Measurements from ENCODE around the gene ZNF683.

The ZNF683 gene

GRCh38 chr1:26324550-26324949 lies 48.0 kb downstream of the ZNF683 start:
- no peak overlapping the region for H3K4me3 ChIP-seq (ENCODE audit: low read depth, low read length)
- no peak for DNase-seq (ENCODE audit: low read depth)
- no peak for TF ChIP-seq POLR2A (IDR thresholded peaks at IDR 0.05; ENCODE audit: extremely low read depth, insufficient read length)
- TF ChIP-seq CTCF (IDR thresholded peaks at IDR 0.05; ENCODE audit: low read depth, low read length) = no peak
- TF ChIP-seq MYC (IDR thresholded peaks at IDR 0.05; ENCODE audit: low read depth, low read length) = no peak
- no peak for TF ChIP-seq MAX (IDR thresholded peaks at IDR 0.05; ENCODE audit: low read depth, low read length)

- no peak for DNase-seq (ENCODE audit: low read depth)
- no peak overlapping the region for H3K4me3 ChIP-seq (ENCODE audit: low read depth, low read length)
- TF ChIP-seq MYC (IDR thresholded peaks at IDR 0.05; ENCODE audit: low read depth, low read length) (no peak), CTCF (IDR thresholded peaks at IDR 0.05; ENCODE audit: low read depth, low read length) (no peak), MAX (IDR thresholded peaks at IDR 0.05; ENCODE audit: low read depth, low read length) (no peak), POLR2A (IDR thresholded peaks at IDR 0.05; ENCODE audit: extremely low read depth, insufficient read length) (no peak)
Observed at GRCh38 chr1:26323382-26323781, 49.2 kb downstream of the ZNF683 start.

GRCh38 chr1:26322042-26322331 lies 50.6 kb downstream of the ZNF683 start:
- TF ChIP-seq MYC (IDR thresholded peaks at IDR 0.05; ENCODE audit: low read depth, low read length) (no peak), MAX (IDR thresholded peaks at IDR 0.05; ENCODE audit: low read depth, low read length) (no peak), POLR2A (IDR thresholded peaks at IDR 0.05; ENCODE audit: extremely low read depth, insufficient read length) (no peak), CTCF (IDR thresholded peaks at IDR 0.05; ENCODE audit: low read depth, low read length) (no peak)
- DNase-seq (ENCODE audit: low read depth) = no peak
- no peak overlapping the region for H3K4me3 ChIP-seq (ENCODE audit: low read depth, low read length)

GRCh38 chr1:26321315-26322041 lies 51.1 kb downstream of the ZNF683 start:
- H3K4me3 ChIP-seq (ENCODE audit: low read depth, low read length) = no peak overlapping the region
- peak; percentile 86 for DNase-seq (ENCODE audit: low read depth)
- TF ChIP-seq MYC (IDR thresholded peaks at IDR 0.05; ENCODE audit: low read depth, low read length) (peak; percentile 33; the same call in 1 of the 2 replicates), MAX (IDR thresholded peaks at IDR 0.05; ENCODE audit: low read depth, low read length) (no peak; the same call in 1 of the 2 replicates), CTCF (IDR thresholded peaks at IDR 0.05; ENCODE audit: low read depth, low read length) (peak; percentile 68), POLR2A (IDR thresholded peaks at IDR 0.05; ENCODE audit: extremely low read depth, insufficient read length) (no peak)

- TF ChIP-seq POLR2A (IDR thresholded peaks at IDR 0.05; ENCODE audit: extremely low read depth, insufficient read length) (no peak), MAX (IDR thresholded peaks at IDR 0.05; ENCODE audit: low read depth, low read length) (no peak), CTCF (IDR thresholded peaks at IDR 0.05; ENCODE audit: low read depth, low read length) (no peak), MYC (IDR thresholded peaks at IDR 0.05; ENCODE audit: low read depth, low read length) (no peak)
- DNase-seq (ENCODE audit: low read depth) = no peak
- no peak overlapping the region for H3K4me3 ChIP-seq (ENCODE audit: low read depth, low read length)
Observed at GRCh38 chr1:26320896-26321295, 51.7 kb downstream of the ZNF683 start.

Measured in NB4 (cell line).